Chondrocyte (in vitro differentiated cells): ENCODE data around the gene IRS4. TPM values are rescaled to one million over a fixed set of nuclear protein-coding genes. Genes with fewer than 3 reads are reported as not detected.

Source experiments
- DNase-seq: peaks from one replicate; pipeline ENCODE4 v3.0.0; 2021; ENCODE audit warnings: mixed read lengths, low spot score
- H3K27ac Mint-ChIP-seq: one replicate; pipeline ENCODE4 v1.8.0; 2021; ENCODE audit warnings: mild to moderate bottlenecking, moderate library complexity, mixed read lengths; ENCODE audit not compliant: unreplicated experiment
- H3K27me3 Mint-ChIP-seq: 2 replicates; pipeline ENCODE4 v1.8.0; 2021; ENCODE audit warnings: low read depth, mixed read lengths
- H3K36me3 Mint-ChIP-seq: 2 replicates; pipeline ENCODE4 v1.8.0; 2021; ENCODE audit warnings: low read depth, mixed read lengths
- H3K4me1 Mint-ChIP-seq: 2 replicates; pipeline ENCODE4 v1.8.0; 2021; ENCODE audit warnings: low read depth, mild to moderate bottlenecking, mixed read lengths
- H3K4me3 Mint-ChIP-seq: one replicate; pipeline ENCODE4 v1.8.0; 2021; ENCODE audit warnings: mild to moderate bottlenecking, moderate library complexity, mixed read lengths; ENCODE audit not compliant: unreplicated experiment
- H3K9me3 Mint-ChIP-seq: 2 replicates; pipeline ENCODE4 v1.8.0; 2021; ENCODE audit warnings: low read depth, mixed read lengths
- long read RNA-seq: library from polyadenylated mRNA; stranded (forward); transcript quantifications from one replicate; pipeline ENCODE4 v2.0.0, GENCODE V29; 2021
- total RNA-seq: library from RNA; stranded (reverse); gene quantifications from 3 replicates; pipeline ENCODE4 v1.2.1, GENCODE V29; 2021
- TF ChIP-seq, protein P1 (sequence below): fragments of 200-600 bp; sonication (generic); IDR thresholded peaks from 2 replicates; pipeline ENCODE4 v1.5.0; 2021; ENCODE audit warnings: antibody characterized with exemption, mild to moderate bottlenecking, moderate library complexity

Gene IRS4
- not detected in 3 replicates for total RNA-seq
- long read RNA-seq, result 0 reads

DNA sequence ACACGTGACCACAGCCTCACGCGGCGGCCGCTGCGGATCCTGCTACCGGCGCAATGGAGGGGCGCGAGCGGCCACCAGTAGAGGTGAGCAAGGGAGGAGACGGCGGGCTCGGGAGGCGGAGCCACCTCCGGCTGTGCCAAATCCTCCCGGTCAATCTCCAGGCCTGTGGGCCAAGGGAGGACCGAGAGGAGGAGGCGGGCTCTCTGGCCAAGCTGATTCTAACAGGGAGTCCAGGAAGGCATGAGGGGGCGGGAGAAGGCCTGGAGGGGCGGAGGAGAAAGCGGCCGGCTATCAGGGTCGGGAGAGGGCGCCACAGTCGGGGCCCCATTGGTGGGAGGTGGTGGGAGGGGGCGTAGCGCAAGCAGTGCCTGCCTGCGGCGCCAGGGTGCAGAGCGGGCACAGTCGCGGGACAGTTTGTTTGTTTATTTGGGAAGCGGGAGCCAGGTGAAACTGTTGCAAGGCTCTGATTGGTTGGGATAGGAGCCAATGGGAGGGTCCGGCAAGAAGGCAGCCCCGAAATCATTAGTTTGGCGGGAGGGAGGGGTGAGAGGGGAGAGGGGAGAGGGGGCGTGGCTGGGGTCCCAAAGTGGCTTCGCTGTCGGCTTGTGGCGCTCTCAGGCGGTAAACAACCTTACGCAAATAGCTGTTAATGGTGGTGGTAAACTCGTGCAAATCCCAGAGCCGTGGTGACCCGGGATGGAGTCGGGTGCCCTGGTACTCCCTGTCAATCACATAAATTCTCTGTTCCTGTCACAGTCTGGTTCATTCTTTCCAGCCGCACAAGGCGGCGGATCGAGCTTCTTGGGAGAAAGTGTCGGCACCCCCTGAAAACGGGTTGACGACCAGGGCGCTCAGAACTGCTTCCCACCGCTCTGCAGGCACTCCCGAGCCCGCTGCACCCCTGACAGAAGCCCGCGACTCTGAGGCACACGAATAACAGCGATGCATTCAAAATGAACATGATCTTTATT, at the start of gene IRS4:
IRS4 (minus strand) TSS at position 55 of the 971 bp plus-strand sequence.
- peak; percentile 68 for DNase-seq
- Mint-ChIP-seq H3K4me1 (peaks cover 30% of the 10 kb centered on the region), H3K27me3 (peaks cover 74% of the 10 kb centered on the region), H3K4me3 (peak within 1 kb of the TSS; percentile 78), H3K27ac (no peak within 1 kb of the TSS), H3K9me3 (no peaks in the 10 kb centered on the region), H3K36me3 (no peaks in the 10 kb centered on the region)
- TF ChIP-seq, protein P1, sequence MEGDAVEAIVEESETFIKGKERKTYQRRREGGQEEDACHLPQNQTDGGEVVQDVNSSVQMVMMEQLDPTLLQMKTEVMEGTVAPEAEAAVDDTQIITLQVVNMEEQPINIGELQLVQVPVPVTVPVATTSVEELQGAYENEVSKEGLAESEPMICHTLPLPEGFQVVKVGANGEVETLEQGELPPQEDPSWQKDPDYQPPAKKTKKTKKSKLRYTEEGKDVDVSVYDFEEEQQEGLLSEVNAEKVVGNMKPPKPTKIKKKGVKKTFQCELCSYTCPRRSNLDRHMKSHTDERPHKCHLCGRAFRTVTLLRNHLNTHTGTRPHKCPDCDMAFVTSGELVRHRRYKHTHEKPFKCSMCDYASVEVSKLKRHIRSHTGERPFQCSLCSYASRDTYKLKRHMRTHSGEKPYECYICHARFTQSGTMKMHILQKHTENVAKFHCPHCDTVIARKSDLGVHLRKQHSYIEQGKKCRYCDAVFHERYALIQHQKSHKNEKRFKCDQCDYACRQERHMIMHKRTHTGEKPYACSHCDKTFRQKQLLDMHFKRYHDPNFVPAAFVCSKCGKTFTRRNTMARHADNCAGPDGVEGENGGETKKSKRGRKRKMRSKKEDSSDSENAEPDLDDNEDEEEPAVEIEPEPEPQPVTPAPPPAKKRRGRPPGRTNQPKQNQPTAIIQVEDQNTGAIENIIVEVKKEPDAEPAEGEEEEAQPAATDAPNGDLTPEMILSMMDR, result peak; percentile 41

DNA sequence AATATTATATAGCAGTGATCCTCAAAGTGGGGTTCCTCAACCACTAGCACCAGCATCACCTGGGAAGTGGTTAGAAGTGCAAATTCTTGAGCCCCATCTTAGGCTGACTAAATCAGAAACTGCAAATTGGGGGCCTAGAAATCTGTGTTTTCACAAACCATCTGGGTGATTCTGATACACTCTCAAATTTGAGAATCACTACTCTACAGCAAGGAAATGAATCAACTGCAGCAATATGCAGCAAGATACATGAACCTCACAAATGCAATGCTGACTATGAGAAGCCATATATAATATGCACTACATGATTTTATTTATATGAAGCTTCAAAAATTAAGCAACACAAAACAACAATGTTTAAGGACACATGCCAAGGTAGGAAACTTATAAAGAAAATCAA, 36.2 kb upstream of the IRS4 start:
- TF ChIP-seq, protein P1, result no peak
- Mint-ChIP-seq H3K27me3 (peaks cover 11% of the 10 kb centered on the region), H3K27ac (no peak overlapping the region), H3K9me3 (no peaks in the 10 kb centered on the region), H3K4me3 (no peak overlapping the region), H3K36me3 (no peaks in the 10 kb centered on the region), H3K4me1 (no peaks in the 10 kb centered on the region)
- DNase-seq, result no peak

DNA sequence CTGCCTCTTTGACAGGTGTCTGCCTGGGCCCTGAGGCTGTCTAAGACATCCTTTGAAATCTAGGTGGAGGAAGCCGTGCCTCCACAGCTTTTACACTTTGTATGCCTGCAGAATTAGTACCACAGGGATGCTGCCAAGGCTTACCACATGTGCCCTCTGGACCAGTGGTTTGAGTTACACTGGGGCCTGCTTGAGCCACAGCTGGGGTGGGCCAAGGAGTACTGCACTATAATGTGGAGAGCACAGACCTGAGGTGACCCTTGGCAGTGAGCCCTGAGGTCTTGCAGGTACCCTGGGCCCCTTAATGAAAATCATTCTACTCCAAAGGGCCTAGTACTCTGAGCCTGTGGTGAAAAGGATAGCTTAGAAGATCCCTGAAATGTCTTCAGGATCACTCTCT, 27.2 kb upstream of the IRS4 start:
- no peak for DNase-seq
- Mint-ChIP-seq H3K27ac (no peak overlapping the region), H3K4me3 (no peak overlapping the region), H3K36me3 (no peaks in the 10 kb centered on the region), H3K9me3 (peaks cover 5% of the 10 kb centered on the region), H3K27me3 (peaks cover 8% of the 10 kb centered on the region), H3K4me1 (no peaks in the 10 kb centered on the region)
- TF ChIP-seq, protein P1, result no peak

DNA sequence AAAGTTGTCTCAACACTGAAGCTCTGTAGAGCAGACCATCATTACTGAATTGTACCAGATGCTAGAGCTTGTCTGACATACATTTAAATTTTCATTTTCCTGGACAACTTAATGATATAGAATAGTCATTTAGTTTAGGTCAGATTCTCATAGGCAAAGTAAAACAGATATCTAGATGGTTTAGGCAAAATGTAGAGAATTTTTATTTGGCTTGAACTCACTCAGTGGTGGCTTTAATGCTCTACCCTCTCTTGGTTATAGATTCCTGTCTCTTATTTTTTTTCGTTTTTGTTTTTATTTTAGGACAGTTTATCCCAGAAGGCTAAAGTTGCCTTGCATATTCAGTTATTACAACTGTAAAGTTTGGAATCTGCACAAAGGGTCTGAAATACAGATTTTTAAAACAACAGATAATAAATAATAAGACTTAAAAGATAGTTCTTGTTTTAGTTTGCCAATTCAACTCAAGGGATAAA, 4.0 kb upstream of the IRS4 start:
- H3K36me3 Mint-ChIP-seq, result no peaks in the 10 kb centered on the region
- no peak for DNase-seq
- TF ChIP-seq, protein P1, result no peak
- H3K27me3 Mint-ChIP-seq, result peaks cover 61% of the 10 kb centered on the region
- H3K4me1 Mint-ChIP-seq, result peaks cover 19% of the 10 kb centered on the region
- H3K9me3 Mint-ChIP-seq, result no peaks in the 10 kb centered on the region
- no peak overlapping the region for H3K27ac Mint-ChIP-seq
- H3K4me3 Mint-ChIP-seq, result no peak overlapping the region

DNA sequence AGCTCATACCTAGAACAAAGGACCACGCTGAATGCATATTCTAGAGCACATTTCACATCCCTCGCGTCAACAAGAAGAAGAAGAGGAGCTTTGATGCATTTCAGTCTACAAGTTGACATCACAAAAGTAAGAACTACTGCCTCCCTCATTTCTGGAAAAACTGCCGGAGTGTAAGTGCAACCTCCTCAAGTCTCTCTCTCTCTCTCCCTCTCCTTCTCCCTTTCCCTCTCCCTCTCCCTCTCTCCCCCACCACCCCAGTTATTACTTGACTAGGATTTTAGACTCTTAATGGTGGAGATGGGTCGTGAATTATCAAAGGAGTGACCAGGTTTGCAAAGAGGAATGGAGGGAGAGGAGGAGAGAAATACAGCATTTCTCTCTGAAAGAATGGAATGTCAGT, 1.4 kb upstream of the IRS4 start:
- no peak for DNase-seq
- Mint-ChIP-seq H3K4me1 (peaks cover 24% of the 10 kb centered on the region), H3K36me3 (no peaks in the 10 kb centered on the region), H3K27me3 (peaks cover 74% of the 10 kb centered on the region), H3K4me3 (no peak overlapping the region), H3K9me3 (no peaks in the 10 kb centered on the region), H3K27ac (no peak overlapping the region)
- TF ChIP-seq, protein P1, result no peak
